Neural cell (in vitro differentiated cells): Measurements from ENCODE around the gene TXLNA. TPM values are rescaled to one million over a fixed set of nuclear protein-coding genes. Genes with fewer than 3 reads are reported as not detected.

Source experiments
- H2AFZ ChIP-seq: fragments of 200-600, 300-800 bp; sonication (generic), shearing (Covaris generic); 2 replicates; pipeline ENCODE4 v1.6.0; 2014; ENCODE audit warnings: low read depth, mild to moderate bottlenecking, antibody characterized with exemption, low read length, moderate library complexity
- H3F3A ChIP-seq: fragments of 200-600 bp; shearing (Covaris generic); 2 replicates; pipeline ENCODE4 v1.6.1; 2016; ENCODE audit warnings: mild to moderate bottlenecking, moderate library complexity, mixed read lengths, antibody characterized with exemption, low read length; ENCODE audit not compliant: insufficient read depth, poor library complexity, severe bottlenecking
- H3K27ac ChIP-seq: fragments of 200-600, 300-800 bp; sonication (generic), shearing (Covaris generic); 2 replicates; pipeline ENCODE4 v1.5.1; 2014; ENCODE audit warnings: mild to moderate bottlenecking, low read length, moderate library complexity
- H3K27me3 ChIP-seq: fragments of 300-800, 200-600 bp; sonication (generic), shearing (Covaris generic); 2 replicates; pipeline ENCODE4 v1.6.0; 2014; ENCODE audit warnings: mild to moderate bottlenecking, low read depth, low read length, moderate library complexity; ENCODE audit not compliant: insufficient read depth
- H3K36me3 ChIP-seq: fragments of 300-800, 200-600 bp; sonication (generic), shearing (Covaris generic); 2 replicates; pipeline ENCODE4 v1.5.1; 2014; ENCODE audit warnings: mild to moderate bottlenecking, antibody characterized with exemption, low read length, moderate library complexity; ENCODE audit not compliant: insufficient read depth
- H3K4me2 ChIP-seq: fragments of 300-800, 200-600 bp; sonication (generic), shearing (Covaris generic); 2 replicates; pipeline ENCODE4 v1.6.0; 2014; ENCODE audit warnings: mild to moderate bottlenecking, low read length
- H3K4me3 ChIP-seq: fragments of 300-800, 200-600 bp; sonication (generic), shearing (Covaris generic); 2 replicates; pipeline ENCODE4 v1.5.1; 2014; ENCODE audit warnings: mild to moderate bottlenecking, low read length, moderate library complexity
- H3K79me2 ChIP-seq: fragments of 200-600 bp; shearing (Covaris generic); replicated peaks from 2 replicates; pipeline ENCODE4 v1.6.0; 2014; ENCODE audit warnings: mild to moderate bottlenecking, low read length, moderate library complexity; ENCODE audit not compliant: insufficient read depth
- H3K9ac ChIP-seq: fragments of 300-800, 200-600 bp; sonication (generic), shearing (Covaris generic); 2 replicates; pipeline ENCODE4 v1.6.1; 2016; ENCODE audit warnings: mild to moderate bottlenecking, low read length, mixed read lengths
- H3K9me2 ChIP-seq: fragments of 200-600 bp; shearing (Covaris generic); 2 replicates; pipeline ENCODE4 v1.6.1; 2016; ENCODE audit warnings: mild to moderate bottlenecking, low read length, mixed read lengths; ENCODE audit not compliant: insufficient read depth
- H3K9me3 ChIP-seq: fragments of 200-600, 300-800 bp; sonication (generic), shearing (Covaris generic); 2 replicates; pipeline ENCODE4 v1.6.1; 2016; ENCODE audit warnings: mild to moderate bottlenecking, mixed run types, low read length, moderate library complexity, mixed read lengths
- H4K20me1 ChIP-seq: fragments of 200-600 bp; shearing (Covaris generic); 2 replicates; pipeline ENCODE4 v1.6.1; 2016; ENCODE audit warnings: mild to moderate bottlenecking, mixed run types; ENCODE audit not compliant: insufficient read depth
- CTCF ChIP-seq: fragments of 450-650 bp; IDR thresholded peaks from 2 replicates; pipeline ENCODE4 v1.5.1; 2014; ENCODE audit warnings: antibody characterized with exemption, mild to moderate bottlenecking, moderate library complexity; ENCODE audit not compliant: poor library complexity, severe bottlenecking
- EP300 ChIP-seq: fragments of 450-650 bp; conservative IDR thresholded peaks from 2 replicates; pipeline ENCODE4 v1.6.1; 2014; ENCODE audit warnings: antibody characterized with exemption, mild to moderate bottlenecking, moderate library complexity; ENCODE audit not compliant: poor library complexity, severe bottlenecking
- EZH2 ChIP-seq: fragments of 200-600, 300-800 bp; shearing (Covaris generic), sonication (generic); IDR thresholded peaks from 2 replicates; pipeline ENCODE4 v1.6.1; 2014; ENCODE audit warnings: antibody characterized with exemption, low read length, borderline replicate concordance, mild to moderate bottlenecking; ENCODE audit not compliant: insufficient read depth, poor library complexity, severe bottlenecking
- MXI1 ChIP-seq: fragments of 450-650 bp; conservative IDR thresholded peaks from 2 replicates; pipeline ENCODE4 v1.6.1; 2014; ENCODE audit warnings: antibody characterized with exemption, mild to moderate bottlenecking; ENCODE audit not compliant: poor library complexity, severe bottlenecking
- POLR2AphosphoS5 ChIP-seq: IDR thresholded peaks from 2 replicates; pipeline ENCODE4 v1.6.1; 2012
- RAD21 ChIP-seq: fragments of 450-650 bp; conservative IDR thresholded peaks from 2 replicates; pipeline ENCODE4 v1.6.1; 2014; ENCODE audit warnings: antibody characterized with exemption, mild to moderate bottlenecking, moderate library complexity
- REST ChIP-seq: IDR thresholded peaks from 2 replicates; pipeline ENCODE4 v1.6.1; 2012; ENCODE audit warnings: borderline replicate concordance
- SMC3 ChIP-seq: fragments of 450-650 bp; conservative IDR thresholded peaks from 2 replicates; pipeline ENCODE4 v1.6.1; 2014; ENCODE audit warnings: antibody characterized with exemption, mild to moderate bottlenecking, moderate library complexity; ENCODE audit not compliant: poor library complexity
- TAF1 ChIP-seq: IDR thresholded peaks from 2 replicates; pipeline ENCODE4 v1.6.1; 2012; ENCODE audit warnings: low read depth
- polyA plus RNA-seq: library from polyadenylated mRNA; depleted of rRNA; stranded (reverse); fragments of >200 nt; gene quantifications from 2 replicates; pipeline ENCODE4 v1.2.3, GENCODE V29; 2014

The TXLNA gene
- polyA plus RNA-seq, 1 donor from 2014 or later, result 34.5 TPM

- Histone ChIP-seq H3K4me2 (no peak within 1 kb of the TSS), H3K27ac (no peak within 1 kb of the TSS), H3K9me2 (no peaks in the 10 kb centered on the region), H3K9ac (no peak within 1 kb of the TSS), H3K79me2 (peaks cover 7% of the 10 kb centered on the region), H3K9me3 (no peaks in the 10 kb centered on the region), H4K20me1 (no peaks in the 10 kb centered on the region), H3F3A (no peaks in the 10 kb centered on the region), H3K27me3 (no peaks in the 10 kb centered on the region), H3K4me3 (no peak within 1 kb of the TSS), H2AFZ (no peak within 1 kb of the TSS), H3K36me3 (no peaks in the 10 kb centered on the region)
- TF ChIP-seq CTCF, result no peak
- no peak for TF ChIP-seq MXI1
- no peak for TF ChIP-seq EZH2
- TF ChIP-seq TAF1, result no peak
- no peak for TF ChIP-seq SMC3
- no peak for TF ChIP-seq EP300
- no peak for TF ChIP-seq POLR2AphosphoS5
- TF ChIP-seq REST, result no peak
- TF ChIP-seq RAD21, result no peak
These were observed 29.4 kb downstream of the TXLNA start, which contains the start of gene DCDC2B for GRCh38 chr1:32208891-32209328. Gene DCDC2B (plus strand): TSS chr1:32209089. CDS start chr1:32209094, 5 bp downstream.

- TF ChIP-seq RAD21 (peak; percentile 67), POLR2AphosphoS5 (no peak), SMC3 (peak; percentile 61), CTCF (peak; percentile 73), REST (no peak)
- no peaks in the 10 kb centered on the region for H3F3A ChIP-seq
- H3K9me2 ChIP-seq, result no peaks in the 10 kb centered on the region
- H3K9me3 ChIP-seq, result no peaks in the 10 kb centered on the region
- no peaks in the 10 kb centered on the region for H3K27me3 ChIP-seq
- H3K36me3 ChIP-seq, result peaks cover 5% of the 10 kb centered on the region
- H3K4me3 ChIP-seq, result no peak overlapping the region
- no peaks in the 10 kb centered on the region for H4K20me1 ChIP-seq
- H3K4me2 ChIP-seq, result no peak overlapping the region
- H3K79me2 ChIP-seq, result peaks cover 4% of the 10 kb centered on the region
- H2AFZ ChIP-seq, result no peak overlapping the region
- H3K27ac ChIP-seq, result no peak overlapping the region
- no peak overlapping the region for H3K9ac ChIP-seq
These were observed 36.4 kb downstream of the TXLNA start for GRCh38 chr1:32215629-32216480.
